AG20443 (cell line): Measurements from ENCODE around the gene GALNT6.
A peak's percentile ranks its signal among the peaks of the same experiment; 100 is the strongest.

Source experiments
- DNase-seq: peaks from one replicate; pipeline ENCODE4 v3.0.0; 2012; ENCODE audit warnings: low spot score, mixed read lengths

GALNT6 gene

DNA sequence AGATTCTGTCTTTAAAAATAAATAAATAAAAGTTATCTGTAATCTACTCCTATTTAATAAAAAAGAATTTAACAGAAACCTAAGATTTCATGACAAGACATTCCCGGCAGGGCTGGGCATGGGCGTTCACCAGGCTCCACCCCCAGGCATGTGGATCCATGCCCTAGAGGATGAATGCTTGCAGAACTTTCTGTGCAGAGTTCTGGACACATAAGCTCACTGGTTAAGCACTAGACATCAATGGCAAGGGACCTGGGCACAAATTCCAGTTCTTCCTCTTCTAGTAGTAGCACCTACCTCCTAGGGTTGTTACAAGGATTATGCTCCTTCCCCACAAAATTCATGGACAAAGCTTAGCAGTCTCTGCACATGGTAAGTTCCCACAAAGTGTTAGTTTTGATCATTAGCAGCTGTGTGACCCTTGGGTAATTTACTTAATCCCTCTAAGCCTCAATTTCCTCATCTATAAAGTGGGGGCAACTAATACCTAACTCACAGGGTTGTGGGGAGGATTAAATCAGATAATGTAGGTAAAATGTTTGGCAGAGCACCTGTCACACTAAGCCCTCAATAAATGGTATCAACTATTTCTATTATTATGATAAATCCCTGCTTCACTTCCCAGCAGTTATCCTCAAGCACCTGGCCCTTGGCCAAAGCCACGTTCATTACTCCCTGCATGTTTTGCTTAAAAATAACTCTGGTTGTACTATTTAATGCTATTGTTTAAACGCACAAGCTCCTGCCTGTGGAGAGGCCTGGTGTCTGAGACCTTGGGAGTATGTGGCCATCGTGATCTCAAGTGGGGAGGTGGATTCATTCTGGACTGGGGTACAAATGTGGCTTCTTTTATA is 9.8 kb downstream of the GALNT6 start:
- peak; percentile 77 for DNase-seq

DNA sequence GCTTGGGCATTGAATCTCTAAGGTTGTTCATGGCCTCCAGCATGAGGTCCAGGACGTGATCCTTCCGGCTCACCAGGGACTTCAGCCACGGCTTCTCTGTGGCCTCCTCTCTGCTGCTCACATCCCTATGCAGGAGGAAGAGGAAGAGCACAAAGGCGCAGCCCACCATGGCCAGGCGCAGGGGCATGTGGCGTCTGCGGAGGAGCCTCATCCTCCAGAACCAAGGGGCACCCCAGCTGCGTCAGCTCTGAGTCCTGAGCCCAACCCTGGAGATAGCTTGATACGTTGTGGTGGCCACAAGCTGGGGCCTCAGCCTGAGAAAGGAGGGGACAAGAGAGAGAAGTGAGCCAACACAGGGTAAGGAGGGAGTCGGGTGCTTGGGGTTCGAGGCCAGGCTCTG is 11.6 kb downstream of the GALNT6 start:
- DNase-seq, result no peak

- DNase-seq, result no peak
Observed at GRCh38 chr12:51378749-51379148, 12.5 kb downstream of the GALNT6 start.

DNA sequence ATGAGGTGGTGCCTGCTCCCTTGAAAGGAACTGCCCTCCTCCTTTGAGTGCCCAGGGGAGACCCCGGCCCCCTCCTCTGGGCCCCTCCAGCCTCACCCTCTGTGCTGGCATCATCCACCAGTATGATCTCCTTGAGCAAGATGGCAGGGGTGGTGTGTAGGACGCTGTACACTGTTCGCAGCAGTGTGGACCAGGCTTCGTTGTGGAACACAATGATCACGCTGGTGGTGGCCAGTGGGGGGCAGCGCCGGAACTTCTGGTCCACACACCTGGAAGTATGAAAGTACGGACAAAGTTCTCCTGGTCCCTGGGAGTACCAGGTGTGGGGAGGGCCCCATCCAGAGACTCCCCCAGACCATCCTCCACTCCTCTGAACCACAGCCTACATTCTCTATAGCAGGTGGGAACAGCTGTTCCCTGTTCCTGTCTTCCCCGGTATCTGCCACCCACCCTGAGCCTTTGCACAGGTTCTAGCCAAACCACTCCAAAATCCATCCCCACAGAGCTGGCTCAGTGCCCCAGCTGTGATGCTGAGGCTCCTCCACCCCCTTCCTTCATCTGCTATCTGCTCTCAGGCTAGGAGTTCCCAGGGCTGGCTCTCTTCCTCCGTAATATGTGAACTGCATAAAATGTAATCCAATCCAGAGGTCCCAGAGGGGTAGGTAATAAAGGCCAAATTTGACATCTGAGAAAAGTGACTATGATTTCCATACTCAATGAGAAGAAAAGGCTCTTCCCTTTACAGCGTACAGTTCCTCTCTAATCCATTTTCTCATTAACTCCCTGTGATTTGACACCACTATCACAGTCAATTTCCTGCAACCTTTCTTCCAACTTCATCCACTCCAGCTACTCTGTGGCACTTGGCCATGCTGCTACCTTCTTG is 13.9 kb downstream of the GALNT6 start:
- DNase-seq, result no peak

DNA sequence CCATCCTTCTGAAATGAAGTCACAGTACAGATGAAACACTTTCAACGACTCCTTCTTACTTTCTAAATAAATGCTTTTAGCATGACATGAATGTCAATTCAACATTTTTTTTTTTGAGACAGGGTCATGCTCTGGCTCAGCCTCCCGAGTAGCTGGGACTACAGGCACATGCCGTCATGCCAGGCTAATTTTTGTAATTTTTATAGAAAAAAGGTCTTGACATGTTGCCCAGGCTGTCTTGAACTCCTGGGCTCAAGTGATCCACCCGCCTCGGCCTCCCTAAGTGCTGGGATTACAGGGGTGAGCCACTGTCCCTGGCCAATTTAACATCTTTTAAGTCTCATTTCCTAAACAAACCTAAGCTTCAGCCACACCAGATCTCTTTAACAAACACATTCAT is 16.4 kb downstream of the GALNT6 start:
- DNase-seq, result no peak

DNA sequence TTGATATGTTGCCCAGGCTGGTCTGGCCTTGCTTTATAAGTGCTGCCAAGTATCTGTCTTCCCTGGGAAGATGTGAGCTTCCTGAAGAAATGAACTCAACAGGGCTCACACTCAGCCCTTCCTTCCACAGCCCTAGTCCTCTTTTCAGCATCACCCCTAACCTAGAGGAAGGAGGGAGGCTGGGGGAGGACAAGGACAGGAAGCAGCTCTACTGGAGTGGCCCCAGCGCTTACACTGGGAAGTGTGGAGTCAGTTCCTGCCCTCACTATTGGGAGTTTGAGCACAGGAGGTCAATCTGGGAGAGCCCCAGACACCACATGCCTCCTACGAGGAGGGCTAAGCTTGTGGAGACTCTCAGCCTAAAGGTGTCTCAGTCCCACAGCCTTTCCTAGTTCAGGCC is 16.8 kb downstream of the GALNT6 start:
- DNase-seq, result no peak

- no peak for DNase-seq
Observed at GRCh38 chr12:51373187-51373586, 18.0 kb downstream of the GALNT6 start.

DNA sequence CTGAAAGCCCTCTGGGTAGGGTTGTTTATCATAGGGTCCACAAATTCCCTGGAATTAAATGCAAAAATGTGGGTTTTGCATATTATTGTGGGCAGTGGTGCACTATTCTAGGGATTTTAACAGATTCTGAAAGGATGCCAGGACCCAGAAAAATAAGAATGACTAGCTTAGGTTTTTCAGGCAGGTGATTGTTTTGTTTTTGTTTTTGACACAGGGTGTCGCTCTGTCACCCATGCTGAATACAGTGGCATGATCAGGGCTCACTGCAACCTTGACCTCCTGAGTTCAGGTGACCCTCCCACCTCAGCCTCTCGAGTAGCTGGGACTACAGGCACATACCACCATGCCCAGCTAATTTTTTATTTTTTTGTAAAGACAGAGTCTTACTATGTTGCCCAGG is 19.2 kb downstream of the GALNT6 start:
- DNase-seq, result no peak

- peak; percentile 96 for DNase-seq
Observed at GRCh38 chr12:51371295-51371953, 19.8 kb downstream of the GALNT6 start.

GRCh38 chr12:51370667-51371066 is 20.5 kb downstream of the GALNT6 start:
- no peak for DNase-seq

GRCh38 chr12:51369581-51369980 is 21.6 kb downstream of the GALNT6 start:
- no peak for DNase-seq

- no peak for DNase-seq
Observed at GRCh38 chr12:51368640-51369517, 22.3 kb downstream of the GALNT6 start.

GRCh38 chr12:51365276-51365675 is 25.9 kb downstream of the GALNT6 start:
- no peak for DNase-seq

DNA sequence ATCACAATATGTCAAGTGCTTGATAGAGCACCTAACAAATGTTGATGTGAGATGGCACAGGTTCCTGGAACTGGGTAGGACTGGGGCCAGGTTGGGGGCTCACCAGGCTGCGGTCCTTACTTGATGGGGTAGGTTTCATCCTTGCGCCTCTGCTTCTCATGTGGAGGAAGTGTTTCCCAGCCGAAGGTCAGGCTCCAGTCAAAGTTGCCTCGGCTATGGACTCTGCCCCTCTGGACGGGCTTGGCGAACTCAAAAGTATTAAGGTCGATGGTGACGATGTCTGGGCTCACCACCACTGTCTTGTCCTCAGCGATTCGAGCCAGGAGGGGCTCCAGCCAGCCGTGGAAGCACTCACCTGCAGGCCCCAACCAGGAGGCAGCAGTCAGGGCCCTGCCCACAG is 27.2 kb downstream of the GALNT6 start:
- DNase-seq, result no peak

DNA sequence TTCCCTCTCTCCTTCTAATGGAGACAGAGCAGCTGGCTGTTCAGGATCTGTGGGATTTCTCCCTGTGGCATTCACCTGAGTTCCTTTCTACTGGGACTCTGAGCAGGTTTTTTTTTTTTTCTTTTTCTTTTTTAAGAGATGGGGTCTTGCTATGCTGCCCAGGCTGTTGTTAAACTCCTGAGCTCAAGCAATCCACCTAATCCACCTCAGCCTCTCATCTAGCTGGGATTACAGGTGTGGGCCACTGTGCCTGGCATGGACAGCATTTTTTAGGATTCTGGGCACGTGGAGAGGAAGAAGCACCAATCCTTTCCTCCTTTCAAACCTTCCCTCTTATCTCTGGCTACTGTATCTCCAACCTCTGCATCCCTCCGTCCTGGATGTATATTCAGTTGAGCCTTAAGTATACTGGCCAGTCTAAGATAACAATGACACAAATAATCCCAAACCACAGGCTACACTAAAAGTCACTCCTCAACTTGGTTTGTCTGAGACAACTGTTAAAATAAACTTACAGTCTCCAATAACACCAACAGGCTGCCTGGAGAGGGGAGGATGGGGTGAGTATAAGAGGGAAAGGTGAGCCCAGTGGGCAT is 28.4 kb downstream of the GALNT6 start:
- no peak for DNase-seq

DNA sequence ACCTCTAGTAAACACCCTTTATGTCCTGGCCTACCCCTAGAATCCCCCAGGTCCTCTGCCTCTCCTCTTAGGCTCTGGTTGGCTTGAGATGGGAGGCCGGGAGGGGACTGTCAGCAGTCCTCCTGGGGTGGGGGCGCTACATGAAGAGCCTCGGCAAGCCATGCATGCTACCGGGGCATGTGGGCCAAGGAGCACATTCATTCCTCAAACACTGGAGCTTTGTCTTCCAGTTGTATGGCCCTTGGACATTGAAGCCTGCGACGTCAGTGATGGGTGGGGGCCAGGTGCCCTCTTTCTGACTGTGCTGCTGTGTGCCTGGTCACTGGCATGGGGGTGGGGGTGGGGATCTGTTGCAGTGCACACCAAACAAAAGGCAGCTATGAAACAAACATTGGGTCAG is 28.9 kb downstream of the GALNT6 start:
- DNase-seq, result no peak

- no peak for DNase-seq
Observed at GRCh38 chr12:51361161-51362016, 29.8 kb downstream of the GALNT6 start.

- DNase-seq, result no peak
Observed at GRCh38 chr12:51360315-51360714, 30.9 kb downstream of the GALNT6 start.

- no peak for DNase-seq
Observed at GRCh38 chr12:51359851-51360250, 31.4 kb downstream of the GALNT6 start.

DNA sequence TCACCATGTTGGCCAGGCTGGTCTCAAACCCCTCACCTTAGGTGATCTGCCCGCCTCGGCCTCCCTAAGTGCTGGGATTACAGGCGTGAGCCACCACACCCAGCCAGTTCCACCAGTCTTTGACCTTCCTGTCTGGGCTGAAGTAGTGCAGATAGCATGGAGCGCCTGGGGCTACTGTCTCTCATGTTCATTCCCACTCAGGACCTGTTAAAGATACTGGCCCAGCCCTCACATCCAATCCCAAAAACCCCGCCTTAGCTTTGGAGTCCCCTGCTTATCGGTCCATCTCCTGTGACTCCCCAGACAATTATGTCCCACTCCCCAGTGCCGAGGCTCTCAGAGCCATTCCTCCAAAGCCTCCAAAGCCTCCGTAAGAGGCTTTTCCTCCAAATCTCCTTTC is 32.7 kb downstream of the GALNT6 start:
- no peak for DNase-seq
